ENCODE measurements around the gene NOX1. TPM values are rescaled to one million over a fixed set of nuclear protein-coding genes. Genes with fewer than 3 reads are reported as not detected.
A peak's percentile ranks its signal among the peaks of the same experiment; 100 is the strongest.

NOX1 gene
- polyA plus RNA-seq, 1 of the 3 experiments (the other 2 are of a cell fraction) = not detected

- peak within 1 kb of the TSS; percentile 61 for H3K9ac ChIP-seq
- H3K9me3 ChIP-seq = no peaks in the 10 kb centered on the region
- H3K27me3 ChIP-seq (ENCODE audit: insufficient read depth) = no peaks in the 10 kb centered on the region; the same call in none of the 2 replicates
- no peaks in the 10 kb centered on the region for H4K20me1 ChIP-seq (ENCODE audit: insufficient read depth)
- TF ChIP-seq POLR2AphosphoS5 (IDR thresholded peaks at IDR 0.05; ENCODE audit: low read depth, low read length) = peak; percentile 68
- TF ChIP-seq, protein P1, sequence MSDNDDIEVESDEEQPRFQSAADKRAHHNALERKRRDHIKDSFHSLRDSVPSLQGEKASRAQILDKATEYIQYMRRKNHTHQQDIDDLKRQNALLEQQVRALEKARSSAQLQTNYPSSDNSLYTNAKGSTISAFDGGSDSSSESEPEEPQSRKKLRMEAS (IDR thresholded peaks at IDR 0.05; ENCODE audit: low read depth) = peak; percentile 75
- no peak for TF ChIP-seq EZH2phosphoT487 (IDR thresholded peaks at IDR 0.05; ENCODE audit: borderline replicate concordance, low read depth)
- no peak for TF ChIP-seq RAD21 (IDR thresholded peaks at IDR 0.05; ENCODE audit: low read length)
- TF ChIP-seq NRF1 (IDR thresholded peaks at IDR 0.05; ENCODE audit: low read depth, low read length) = peak; percentile 22; the same call in 1 of the 2 replicates
- TF ChIP-seq IRF3 (IDR thresholded peaks at IDR 0.05; ENCODE audit: low read depth, low read length) = no peak
- TF ChIP-seq, protein P2, sequence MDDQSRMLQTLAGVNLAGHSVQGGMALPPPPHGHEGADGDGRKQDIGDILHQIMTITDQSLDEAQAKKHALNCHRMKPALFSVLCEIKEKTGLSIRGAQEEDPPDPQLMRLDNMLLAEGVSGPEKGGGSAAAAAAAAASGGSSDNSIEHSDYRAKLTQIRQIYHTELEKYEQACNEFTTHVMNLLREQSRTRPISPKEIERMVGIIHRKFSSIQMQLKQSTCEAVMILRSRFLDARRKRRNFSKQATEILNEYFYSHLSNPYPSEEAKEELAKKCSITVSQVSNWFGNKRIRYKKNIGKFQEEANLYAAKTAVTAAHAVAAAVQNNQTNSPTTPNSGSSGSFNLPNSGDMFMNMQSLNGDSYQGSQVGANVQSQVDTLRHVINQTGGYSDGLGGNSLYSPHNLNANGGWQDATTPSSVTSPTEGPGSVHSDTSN (IDR thresholded peaks at IDR 0.05) = no peak
- peak; percentile 38 for TF ChIP-seq CHD2 (IDR thresholded peaks at IDR 0.05; ENCODE audit: low read length, partially characterized antibody)
- TF ChIP-seq TAF1 (IDR thresholded peaks at IDR 0.05; ENCODE audit: borderline replicate concordance, low read depth, low read length) = peak; percentile 72
- TF ChIP-seq RFX5 (IDR thresholded peaks at IDR 0.05; ENCODE audit: low read length) = peak; percentile 31
- TF ChIP-seq GABPA (IDR thresholded peaks at IDR 0.05; ENCODE audit: low read depth) = peak; percentile 90
- TF ChIP-seq TEAD4 (IDR thresholded peaks at IDR 0.05; ENCODE audit: borderline replicate concordance, insufficient read depth) = no peak
- no peak for TF ChIP-seq RXRA (IDR thresholded peaks at IDR 0.05; ENCODE audit: borderline replicate concordance, low read depth)
- TF ChIP-seq MXI1 (IDR thresholded peaks at IDR 0.05; ENCODE audit: low read depth, low read length) = peak; percentile 49; the same call in 1 of the 2 replicates
- no peak for TF ChIP-seq SMC3 (IDR thresholded peaks at IDR 0.05; ENCODE audit: low read depth, low read length)
- TF ChIP-seq FOSL2 (IDR thresholded peaks at IDR 0.05; ENCODE audit: borderline replicate concordance, low read depth) = no peak
- peak; percentile 82; the same call in 1 of the 2 replicates for TF ChIP-seq YY1 (IDR thresholded peaks at IDR 0.05; ENCODE audit: low read depth)
- TF ChIP-seq SIN3A (IDR thresholded peaks at IDR 0.05; ENCODE audit: borderline replicate concordance, low read depth, low read length) = 0 out of 2 replicates have a peak, but pooled peaks have one; percentile 16
- TF ChIP-seq CTCF (IDR thresholded peaks at IDR 0.05) = peak; percentile 38
- TF ChIP-seq REST (IDR thresholded peaks at IDR 0.05; ENCODE audit: low read depth, low read length) = no peak
- TF ChIP-seq EP300 (IDR thresholded peaks at IDR 0.05; ENCODE audit: borderline replicate concordance in 1 of 2, low read depth in 1 of 2, low read length in 1 of 2) = no peak
- no peak for TF ChIP-seq FOXM1 (IDR thresholded peaks at IDR 0.05; ENCODE audit: low read depth)
- peak; percentile 80 for TF ChIP-seq ELF1 (IDR thresholded peaks at IDR 0.05)
- peak within 1 kb of the TSS; percentile 83 for H2AFZ ChIP-seq (ENCODE audit: low read depth)
- H3K36me3 ChIP-seq (replicated peaks in 1 of 2; ENCODE audit: control insufficient read depth in 1 of 2, insufficient read depth in 2 of 2, low read length in 1 of 2) = peaks cover 0 to 26% of the 10 kb centered on the region in 2 experiments
- peak; percentile 76 for DNase-seq
- 12% methylated on average over 40 of the region's 49 CpGs for WGBS (ENCODE audit: low lambda C conversion rate)
- ChIA-PET POLR2A (interaction anchor here (1.0 to 1.1 kb wide), 2 partner anchors 14 to 571 kb away, joined by 4 read pairs; partner anchors contain the start of gene RPL36A), CTCF (no interaction called here)
- H3K79me2 ChIP-seq (ENCODE audit: insufficient read depth) = peaks cover 7% of the 10 kb centered on the region; the same call in 1 of the 2 replicates
- H3F3A ChIP-seq (replicated peaks; ENCODE audit: insufficient read depth) = peaks cover 2% of the 10 kb centered on the region
- H3K27ac ChIP-seq (ENCODE audit: low read depth in 2 of 2, low read length in 1 of 2) = peak within 1 kb of the TSS; percentile 62 to 64; a peak in 3 of 4 replicates
- H3K4me2 ChIP-seq = peak within 1 kb of the TSS; percentile 71
- H3K4me3 ChIP-seq (ENCODE audit: low read depth in 2 of 2, low read length in 1 of 2) = peak within 1 kb of the TSS; percentile 68 to 75
- H3K4me1 ChIP-seq (ENCODE audit: control insufficient read depth in 1 of 2, insufficient read depth in 2 of 2, low read depth in 1 of 2, low read length in 1 of 2) = no peaks in the 10 kb centered on the region; a peak in 2 of 4 replicates
- no peaks in the 10 kb centered on the region for H3K9me2 ChIP-seq
Measured at GRCh38 chrX:100819837-100820666, 54.1 kb downstream of the NOX1 start, which contains the start of gene CSTF2. CSTF2 (plus strand) TSS chrX:100820391; CDS start chrX:100820417, 26 bp downstream.
